DMS153 (cell line): ENCODE results near the gene AIF1L.

Experiments
- DNase-seq: peaks from one replicate; lab custom pipeline; 2025; lab: John Stamatoyannopoulos, UW

AIF1L gene

GRCh38 chr9:131078427-131079366, 17.6 kb upstream of the AIF1L start:
- DNase-seq, result no peak

GRCh38 chr9:131080589-131080988, 15.7 kb upstream of the AIF1L start:
- DNase-seq, result no peak

- no peak for DNase-seq
These were observed 14.5 kb upstream of the AIF1L start for GRCh38 chr9:131081868-131082267.

- no peak for DNase-seq
These were observed 13.4 kb upstream of the AIF1L start for GRCh38 chr9:131082774-131083512.

GRCh38 chr9:131084661-131085369, 11.5 kb upstream of the AIF1L start:
- no peak for DNase-seq

GRCh38 chr9:131085370-131086122, 10.8 kb upstream of the AIF1L start:
- no peak for DNase-seq

- no peak for DNase-seq
These were observed 8.9 kb upstream of the AIF1L start for GRCh38 chr9:131087354-131087893.

GRCh38 chr9:131090025-131090787, 6.1 kb upstream of the AIF1L start:
- DNase-seq, result no peak

GRCh38 chr9:131091352-131091992, 4.9 kb upstream of the AIF1L start:
- no peak for DNase-seq

- DNase-seq, result no peak
These were observed 4.3 kb upstream of the AIF1L start for GRCh38 chr9:131092030-131092429.

- DNase-seq, result no peak
These were observed 3.5 kb upstream of the AIF1L start for GRCh38 chr9:131092548-131093440.

GRCh38 chr9:131094015-131094414, 2.3 kb upstream of the AIF1L start:
- DNase-seq, result no peak

- no peak for DNase-seq
These were observed 1.7 kb upstream of the AIF1L start for GRCh38 chr9:131094622-131095021.

- no peak for DNase-seq
These were observed 564 bp upstream of the AIF1L start for GRCh38 chr9:131095666-131096268.

- DNase-seq, result no peak
These were observed 1.0 kb downstream of the AIF1L start for GRCh38 chr9:131097126-131097947.

- no peak for DNase-seq
These were observed 1.6 kb downstream of the AIF1L start for GRCh38 chr9:131097948-131098278.

GRCh38 chr9:131098391-131099101, 2.2 kb downstream of the AIF1L start:
- DNase-seq, result no peak
